ENCODE measurements around the gene FCHSD2.

GRCh38 chr11:73048446-73048845 is 93.7 kb downstream of the FCHSD2 start:
- no peak for TF ChIP-seq EZH2phosphoT487 (IDR thresholded peaks at IDR 0.05; ENCODE audit: insufficient read depth, low read depth)
- no peak for TF ChIP-seq EZH2 (IDR thresholded peaks at IDR 0.05; ENCODE audit: insufficient read depth, poor library complexity, severe bottlenecking)

Measured in GM23248 (cell line).